GM23338 (cell line): ENCODE data around the gene PTK6. TPM values are rescaled to one million over a fixed set of nuclear protein-coding genes. Genes with fewer than 3 reads are reported as not detected.

Experiments
- CREB1 ChIP-seq: fragments of 250-450 bp; sonication (Bioruptor Pico); IDR thresholded peaks from 2 replicates; pipeline ENCODE4 v1.5.0; 2020; ENCODE audit warnings: low read depth, mild to moderate bottlenecking, moderate library complexity
- EZH2phosphoT487 ChIP-seq: fragments of 200-600 bp; sonication (generic); IDR thresholded peaks from one replicate; pipeline ENCODE4 v1.8.1; 2018; ENCODE audit warnings: antibody characterized with exemption; ENCODE audit not compliant: unreplicated experiment
- JUNB ChIP-seq: IDR thresholded peaks from one replicate; pipeline ENCODE4 v1.6.1; 2016; ENCODE audit warnings: antibody characterized with exemption; ENCODE audit not compliant: unreplicated experiment
- STAT1 ChIP-seq: IDR thresholded peaks from one replicate; pipeline ENCODE4 v1.6.1; 2016; ENCODE audit warnings: antibody characterized with exemption; ENCODE audit not compliant: unreplicated experiment
- ZNF114 ChIP-seq: fragments of 250-450 bp; sonication (Bioruptor Pico); IDR thresholded peaks from 2 replicates; pipeline ENCODE4 v1.5.0; 2020; ENCODE audit warnings: mild to moderate bottlenecking, moderate library complexity
- ZNF331 ChIP-seq: fragments of 250-450 bp; sonication (Bioruptor Pico); IDR thresholded peaks from 2 replicates; pipeline ENCODE4 v1.5.0; 2020; ENCODE audit warnings: low read depth, mild to moderate bottlenecking, moderate library complexity
- polyA plus RNA-seq: library from polyadenylated mRNA; unstranded; fragments of >200 nt; fragmentation: Nextera tagmentation; extraction: Ambion mirVana; gene quantifications from 2 replicates; pipeline ENCODE4 v1.2.1, GENCODE V29; 2016
- total RNA-seq: library from RNA; depleted of rRNA; stranded (reverse); fragments of >200 nt; shearing (Covaris generic); gene quantifications from 2 replicates; pipeline ENCODE4 v1.2.3, GENCODE V29; 2014
- TF ChIP-seq, protein P1 (sequence below): IDR thresholded peaks from one replicate; pipeline ENCODE4 v1.6.1; 2018; ENCODE audit warnings: antibody characterized with exemption; ENCODE audit not compliant: unreplicated experiment
- TF ChIP-seq, protein P2 (sequence below): fragments of 250-450 bp; sonication (Bioruptor Pico); IDR thresholded peaks from 2 replicates; pipeline ENCODE4 v1.5.0; 2020; ENCODE audit warnings: mild to moderate bottlenecking, moderate library complexity

The PTK6 gene
- total and polyA plus RNA-seq, 2 experiments from 2014 or later = 0.28 TPM; not detected in 1

DNA sequence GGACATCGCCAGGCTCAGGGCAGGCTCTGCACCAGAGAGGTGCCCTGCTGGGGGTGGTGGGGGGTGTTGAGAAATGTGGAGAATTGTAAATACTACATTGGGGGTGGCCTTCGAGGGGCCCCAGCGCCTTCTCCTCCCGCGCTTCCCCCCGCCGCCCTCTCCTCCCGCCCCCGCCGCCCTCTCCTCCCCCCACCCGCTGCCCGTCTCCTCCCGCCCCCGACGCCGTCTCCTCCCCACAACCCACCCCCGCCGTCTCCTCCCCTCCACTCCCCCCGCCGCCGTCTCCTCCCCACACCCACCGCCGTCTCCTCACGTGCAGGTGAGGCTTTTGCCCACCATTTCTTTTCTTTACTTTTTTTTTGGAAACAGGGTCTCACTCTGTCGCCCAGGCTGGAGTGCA, 11.8 kb upstream of the PTK6 start (continued):
- TF ChIP-seq, protein P1, sequence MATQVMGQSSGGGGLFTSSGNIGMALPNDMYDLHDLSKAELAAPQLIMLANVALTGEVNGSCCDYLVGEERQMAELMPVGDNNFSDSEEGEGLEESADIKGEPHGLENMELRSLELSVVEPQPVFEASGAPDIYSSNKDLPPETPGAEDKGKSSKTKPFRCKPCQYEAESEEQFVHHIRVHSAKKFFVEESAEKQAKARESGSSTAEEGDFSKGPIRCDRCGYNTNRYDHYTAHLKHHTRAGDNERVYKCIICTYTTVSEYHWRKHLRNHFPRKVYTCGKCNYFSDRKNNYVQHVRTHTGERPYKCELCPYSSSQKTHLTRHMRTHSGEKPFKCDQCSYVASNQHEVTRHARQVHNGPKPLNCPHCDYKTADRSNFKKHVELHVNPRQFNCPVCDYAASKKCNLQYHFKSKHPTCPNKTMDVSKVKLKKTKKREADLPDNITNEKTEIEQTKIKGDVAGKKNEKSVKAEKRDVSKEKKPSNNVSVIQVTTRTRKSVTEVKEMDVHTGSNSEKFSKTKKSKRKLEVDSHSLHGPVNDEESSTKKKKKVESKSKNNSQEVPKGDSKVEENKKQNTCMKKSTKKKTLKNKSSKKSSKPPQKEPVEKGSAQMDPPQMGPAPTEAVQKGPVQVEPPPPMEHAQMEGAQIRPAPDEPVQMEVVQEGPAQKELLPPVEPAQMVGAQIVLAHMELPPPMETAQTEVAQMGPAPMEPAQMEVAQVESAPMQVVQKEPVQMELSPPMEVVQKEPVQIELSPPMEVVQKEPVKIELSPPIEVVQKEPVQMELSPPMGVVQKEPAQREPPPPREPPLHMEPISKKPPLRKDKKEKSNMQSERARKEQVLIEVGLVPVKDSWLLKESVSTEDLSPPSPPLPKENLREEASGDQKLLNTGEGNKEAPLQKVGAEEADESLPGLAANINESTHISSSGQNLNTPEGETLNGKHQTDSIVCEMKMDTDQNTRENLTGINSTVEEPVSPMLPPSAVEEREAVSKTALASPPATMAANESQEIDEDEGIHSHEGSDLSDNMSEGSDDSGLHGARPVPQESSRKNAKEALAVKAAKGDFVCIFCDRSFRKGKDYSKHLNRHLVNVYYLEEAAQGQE = no peak
- TF ChIP-seq, protein P2, sequence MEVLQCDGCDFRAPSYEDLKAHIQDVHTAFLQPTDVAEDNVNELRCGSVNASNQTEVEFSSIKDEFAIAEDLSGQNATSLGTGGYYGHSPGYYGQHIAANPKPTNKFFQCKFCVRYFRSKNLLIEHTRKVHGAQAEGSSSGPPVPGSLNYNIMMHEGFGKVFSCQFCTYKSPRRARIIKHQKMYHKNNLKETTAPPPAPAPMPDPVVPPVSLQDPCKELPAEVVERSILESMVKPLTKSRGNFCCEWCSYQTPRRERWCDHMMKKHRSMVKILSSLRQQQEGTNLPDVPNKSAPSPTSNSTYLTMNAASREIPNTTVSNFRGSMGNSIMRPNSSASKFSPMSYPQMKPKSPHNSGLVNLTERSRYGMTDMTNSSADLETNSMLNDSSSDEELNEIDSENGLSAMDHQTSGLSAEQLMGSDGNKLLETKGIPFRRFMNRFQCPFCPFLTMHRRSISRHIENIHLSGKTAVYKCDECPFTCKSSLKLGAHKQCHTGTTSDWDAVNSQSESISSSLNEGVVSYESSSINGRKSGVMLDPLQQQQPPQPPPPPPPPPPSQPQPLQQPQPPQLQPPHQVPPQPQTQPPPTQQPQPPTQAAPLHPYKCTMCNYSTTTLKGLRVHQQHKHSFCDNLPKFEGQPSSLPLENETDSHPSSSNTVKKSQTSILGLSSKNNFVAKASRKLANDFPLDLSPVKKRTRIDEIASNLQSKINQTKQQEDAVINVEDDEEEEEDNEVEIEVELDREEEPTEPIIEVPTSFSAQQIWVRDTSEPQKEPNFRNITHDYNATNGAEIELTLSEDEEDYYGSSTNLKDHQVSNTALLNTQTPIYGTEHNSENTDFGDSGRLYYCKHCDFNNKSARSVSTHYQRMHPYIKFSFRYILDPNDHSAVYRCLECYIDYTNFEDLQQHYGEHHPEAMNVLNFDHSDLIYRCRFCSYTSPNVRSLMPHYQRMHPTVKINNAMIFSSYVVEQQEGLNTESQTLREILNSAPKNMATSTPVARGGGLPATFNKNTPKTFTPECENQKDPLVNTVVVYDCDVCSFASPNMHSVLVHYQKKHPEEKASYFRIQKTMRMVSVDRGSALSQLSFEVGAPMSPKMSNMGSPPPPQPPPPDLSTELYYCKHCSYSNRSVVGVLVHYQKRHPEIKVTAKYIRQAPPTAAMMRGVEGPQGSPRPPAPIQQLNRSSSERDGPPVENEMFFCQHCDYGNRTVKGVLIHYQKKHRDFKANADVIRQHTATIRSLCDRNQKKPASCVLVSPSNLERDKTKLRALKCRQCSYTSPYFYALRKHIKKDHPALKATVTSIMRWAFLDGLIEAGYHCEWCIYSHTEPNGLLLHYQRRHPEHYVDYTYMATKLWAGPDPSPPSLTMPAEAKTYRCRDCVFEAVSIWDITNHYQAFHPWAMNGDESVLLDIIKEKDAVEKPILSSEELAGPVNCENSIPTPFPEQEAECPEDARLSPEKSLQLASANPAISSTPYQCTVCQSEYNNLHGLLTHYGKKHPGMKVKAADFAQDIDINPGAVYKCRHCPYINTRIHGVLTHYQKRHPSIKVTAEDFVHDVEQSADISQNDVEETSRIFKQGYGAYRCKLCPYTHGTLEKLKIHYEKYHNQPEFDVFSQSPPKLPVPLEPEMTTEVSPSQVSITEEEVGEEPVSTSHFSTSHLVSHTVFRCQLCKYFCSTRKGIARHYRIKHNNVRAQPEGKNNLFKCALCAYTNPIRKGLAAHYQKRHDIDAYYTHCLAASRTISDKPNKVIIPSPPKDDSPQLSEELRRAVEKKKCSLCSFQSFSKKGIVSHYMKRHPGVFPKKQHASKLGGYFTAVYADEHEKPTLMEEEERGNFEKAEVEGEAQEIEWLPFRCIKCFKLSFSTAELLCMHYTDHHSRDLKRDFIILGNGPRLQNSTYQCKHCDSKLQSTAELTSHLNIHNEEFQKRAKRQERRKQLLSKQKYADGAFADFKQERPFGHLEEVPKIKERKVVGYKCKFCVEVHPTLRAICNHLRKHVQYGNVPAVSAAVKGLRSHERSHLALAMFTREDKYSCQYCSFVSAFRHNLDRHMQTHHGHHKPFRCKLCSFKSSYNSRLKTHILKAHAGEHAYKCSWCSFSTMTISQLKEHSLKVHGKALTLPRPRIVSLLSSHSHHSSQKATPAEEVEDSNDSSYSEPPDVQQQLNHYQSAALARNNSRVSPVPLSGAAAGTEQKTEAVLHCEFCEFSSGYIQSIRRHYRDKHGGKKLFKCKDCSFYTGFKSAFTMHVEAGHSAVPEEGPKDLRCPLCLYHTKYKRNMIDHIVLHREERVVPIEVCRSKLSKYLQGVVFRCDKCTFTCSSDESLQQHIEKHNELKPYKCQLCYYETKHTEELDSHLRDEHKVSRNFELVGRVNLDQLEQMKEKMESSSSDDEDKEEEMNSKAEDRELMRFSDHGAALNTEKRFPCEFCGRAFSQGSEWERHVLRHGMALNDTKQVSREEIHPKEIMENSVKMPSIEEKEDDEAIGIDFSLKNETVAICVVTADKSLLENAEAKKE (CRISPR knock-in tag) = no peak
- TF ChIP-seq JUNB (no peak), ZNF331 (CRISPR knock-in tag) (no peak), EZH2phosphoT487 (no peak), STAT1 (no peak), ZNF114 (CRISPR knock-in tag) (no peak), CREB1 (CRISPR knock-in tag) (no peak)
